Liver (tissue), 9 donors: ENCODE results near the gene SKAP2. TPM values are rescaled to one million over a fixed set of nuclear protein-coding genes. Genes with fewer than 3 reads are reported as not detected.

Source experiments
- DNase-seq: peaks from one replicate; pipeline ENCODE4 v3.0.0-alpha.2; 2017; ENCODE audit warnings: low spot score
- H3K27ac ChIP-seq, 2 donors: one replicate each; pipeline ENCODE4 v1.7.0; 2013; ENCODE audit warnings: inconsistent platforms in 2 of 2, low read length in 2 of 2, control low read depth in 1 of 2, low read depth in 1 of 2, mild to moderate bottlenecking in 1 of 2
- H3K27me3 ChIP-seq, 4 donors: one replicate each; pipeline versions ENCODE4 v1.6.1 to v1.7.0; 2013; ENCODE audit warnings: low read length in 3 of 4, inconsistent platforms in 1 of 4, mild to moderate bottlenecking in 1 of 4, moderate library complexity in 1 of 4; ENCODE audit not compliant: control insufficient read depth in 4 of 4, insufficient read depth in 4 of 4
- H3K36me3 ChIP-seq, 4 donors: one replicate each; pipeline versions ENCODE4 v1.6.1 to v1.7.0; 2013; ENCODE audit warnings: low read length in 3 of 4, mild to moderate bottlenecking in 3 of 4, low read depth in 1 of 4, moderate library complexity in 1 of 4; ENCODE audit not compliant: control insufficient read depth in 4 of 4, insufficient read depth in 3 of 4
- H3K4me1 ChIP-seq, 4 donors: one replicate each; pipeline versions ENCODE4 v1.6.1 to v1.7.0; 2013; ENCODE audit warnings: low read length in 3 of 4, mild to moderate bottlenecking in 3 of 4, moderate library complexity in 1 of 4; ENCODE audit not compliant: control insufficient read depth in 4 of 4, insufficient read depth in 4 of 4
- H3K4me3 ChIP-seq, 3 donors: one replicate each; pipeline versions ENCODE4 v1.6.1 to v1.7.0; 2013; ENCODE audit warnings: low read length in 3 of 3, control low read depth in 1 of 3, low read depth in 1 of 3, mild to moderate bottlenecking in 1 of 3
- H3K9ac ChIP-seq, 2 donors: one replicate each; pipeline ENCODE4 v1.7.0; 2013; ENCODE audit warnings: low read length in 2 of 2, mild to moderate bottlenecking in 2 of 2, moderate library complexity in 2 of 2, control low read depth in 1 of 2, low read depth in 1 of 2
- H3K9me3 ChIP-seq, 4 donors: one replicate each; pipeline versions ENCODE4 v1.6.1 to v1.7.0; 2013; ENCODE audit warnings: low read length in 3 of 4; ENCODE audit not compliant: control insufficient read depth in 4 of 4
- CTCF ChIP-seq: fragments of 150-350 bp; IDR thresholded peaks from 2 replicates; pipeline ENCODE4 v1.5.1; 2017; ENCODE audit warnings: improper control_type of control experiment, low read depth, low read length; ENCODE audit not compliant: missing input control
- EGR1 ChIP-seq, 2 donors: IDR thresholded peaks; 2 replicates each; pipeline ENCODE4 v1.6.1; 2016 to 2018; ENCODE audit warnings: antibody characterized with exemption in 2 of 2, low read depth in 2 of 2
- FOXA2 ChIP-seq: IDR thresholded peaks from 2 replicates; pipeline ENCODE4 v1.6.1; 2016; ENCODE audit warnings: antibody characterized with exemption
- HNF4G ChIP-seq: IDR thresholded peaks from 2 replicates; pipeline ENCODE4 v1.6.1; 2016; ENCODE audit warnings: antibody characterized with exemption
- JUND ChIP-seq, 2 donors: IDR thresholded peaks; 2 replicates each; pipeline ENCODE4 v1.6.1; 2016; ENCODE audit warnings: antibody characterized with exemption in 2 of 2
- MAX ChIP-seq: IDR thresholded peaks from 2 replicates; pipeline ENCODE4 v1.6.1; 2016; ENCODE audit warnings: antibody characterized with exemption
- NR2F2 ChIP-seq: IDR thresholded peaks from 2 replicates; pipeline ENCODE4 v1.6.1; 2016; ENCODE audit warnings: antibody characterized with exemption
- RAD21 ChIP-seq, 2 donors: IDR thresholded peaks; 2 replicates each; pipeline ENCODE4 v1.6.1; 2016; ENCODE audit warnings: antibody characterized with exemption in 2 of 2, mild to moderate bottlenecking in 2 of 2
- REST ChIP-seq: IDR thresholded peaks from 2 replicates; pipeline ENCODE4 v1.6.1; 2016; ENCODE audit warnings: antibody characterized with exemption, mild to moderate bottlenecking
- SP1 ChIP-seq: IDR thresholded peaks from 2 replicates; pipeline ENCODE4 v1.6.1; 2018; ENCODE audit warnings: antibody characterized with exemption, mild to moderate bottlenecking
- TAF1 ChIP-seq: conservative IDR thresholded peaks from 2 replicates; pipeline ENCODE4 v1.6.1; 2016; ENCODE audit warnings: antibody characterized with exemption, mild to moderate bottlenecking
- YY1 ChIP-seq: IDR thresholded peaks from 2 replicates; pipeline ENCODE4 v1.6.1; 2016; ENCODE audit warnings: antibody characterized with exemption, mild to moderate bottlenecking
- WGBS: extraction: QIAGEN DNeasy Blood & Tissue Kit; methylation state at CpG from one replicate; pipeline ENCODE4 v1.1.7; 2013; 5-methylcytosine and 5-hydroxymethylcytosine counted together
- polyA plus RNA-seq, 2 donors: library from polyadenylated mRNA; stranded (reverse) in 1 of 2; unstranded in 1 of 2; fragments of 200-250 nt in 1 of 2; fragments of >200 nt in 1 of 2; fragmentation: Nextera tagmentation in 1 of 2; extraction: Ambion mirVana in 1 of 2; gene quantifications; one replicate each; pipeline versions ENCODE4 v1.2.1 to v1.2.3, GENCODE V29; 2013 to 2015
- total RNA-seq, 2 donors: library from RNA; depleted of rRNA; stranded (reverse); fragments of >200 nt; gene quantifications; one replicate each; pipeline ENCODE4 v1.2.3, GENCODE V29; 2014
- TF ChIP-seq, protein P1 (sequence below): IDR thresholded peaks from 2 replicates; pipeline ENCODE4 v1.6.1; 2016; ENCODE audit warnings: antibody characterized with exemption
- TF ChIP-seq, protein P2 (sequence below): IDR thresholded peaks from 2 replicates; pipeline ENCODE4 v1.6.1; 2016; ENCODE audit warnings: antibody characterized with exemption
- donor health status: healthy.
- donor health status: healthy.
- donor health status: healthy.
- donor health status: healthy.
- donor health status: healthy.

The SKAP2 gene
- total and polyA plus RNA-seq, 4 donors, result 3.4 to 9.2 (median 5.1) TPM

DNA sequence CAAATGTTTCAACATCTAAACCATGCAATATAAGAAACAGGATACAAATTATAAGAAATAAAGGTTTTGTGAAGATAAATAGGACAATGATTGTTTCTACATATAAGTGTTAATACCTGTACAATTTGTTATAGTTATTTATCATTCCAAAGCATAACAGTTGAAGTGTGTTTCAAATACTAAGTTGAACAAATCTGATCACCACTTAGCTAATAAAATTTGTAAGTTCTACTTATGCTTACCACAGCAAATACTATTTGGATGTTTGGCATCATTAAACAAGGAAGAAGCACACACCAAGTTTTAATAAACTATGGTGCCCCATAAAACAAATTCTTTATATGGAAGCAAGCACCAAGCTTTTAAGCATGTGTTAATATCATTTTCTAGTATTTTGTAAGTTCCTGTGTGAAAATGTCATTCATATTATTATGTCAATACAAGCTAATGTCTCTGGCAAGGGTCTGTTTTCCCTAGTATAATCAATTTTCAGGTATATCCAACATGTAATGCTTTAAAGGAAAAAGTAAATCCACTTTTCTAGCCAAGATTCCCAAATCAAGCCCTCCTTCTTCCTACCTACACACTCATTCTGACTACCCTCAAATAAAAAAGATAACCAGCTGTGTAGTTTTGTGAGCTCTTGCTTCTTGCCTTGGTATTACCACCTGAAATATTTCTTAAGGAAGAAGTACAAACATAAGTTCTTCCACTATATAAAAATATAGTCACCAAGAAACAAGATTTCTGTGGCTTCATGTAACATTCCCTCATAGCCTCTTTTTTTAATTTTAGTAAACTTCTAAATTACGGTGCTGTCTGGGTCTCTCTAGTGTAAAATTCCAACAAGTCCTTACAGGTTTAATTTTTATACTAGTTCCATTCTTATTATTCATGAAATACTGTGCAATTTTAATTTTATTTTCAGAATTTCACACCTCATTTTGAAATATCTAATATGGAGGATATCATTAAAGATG, 9.2 kb downstream of the SKAP2 start:
- peaks cover 0 to 3% (median 0%) of the 10 kb centered on the region in 4 donors for H3K4me1 ChIP-seq
- no peaks in the 10 kb centered on the region for H3K9me3 ChIP-seq
- no peak overlapping the region for H3K4me3 ChIP-seq
- 75% methylated on average over 1 of the region's 1 CpG for WGBS
- no peak overlapping the region for H3K9ac ChIP-seq
- no peak for DNase-seq
- no peaks in the 10 kb centered on the region for H3K36me3 ChIP-seq
- H3K27ac ChIP-seq, result no peak overlapping the region
- no peak for TF ChIP-seq YY1
- no peak for TF ChIP-seq CTCF
- no peak for TF ChIP-seq RAD21 (IDR thresholded peaks at IDR 0.05)
- TF ChIP-seq TAF1, result no peak
- TF ChIP-seq, protein P1, sequence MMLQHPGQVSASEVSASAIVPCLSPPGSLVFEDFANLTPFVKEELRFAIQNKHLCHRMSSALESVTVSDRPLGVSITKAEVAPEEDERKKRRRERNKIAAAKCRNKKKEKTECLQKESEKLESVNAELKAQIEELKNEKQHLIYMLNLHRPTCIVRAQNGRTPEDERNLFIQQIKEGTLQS, result no peak
- no peak for TF ChIP-seq JUND (IDR thresholded peaks at IDR 0.05)
- TF ChIP-seq REST, result no peak
- TF ChIP-seq MAX, result no peak
- TF ChIP-seq HNF4G, result no peak
- no peak for TF ChIP-seq NR2F2
- no peak for TF ChIP-seq FOXA2
- TF ChIP-seq SP1, result no peak
- TF ChIP-seq EGR1 (IDR thresholded peaks at IDR 0.05; ENCODE audit: low read depth in 2 of 2), result no peak
- TF ChIP-seq, protein P2, sequence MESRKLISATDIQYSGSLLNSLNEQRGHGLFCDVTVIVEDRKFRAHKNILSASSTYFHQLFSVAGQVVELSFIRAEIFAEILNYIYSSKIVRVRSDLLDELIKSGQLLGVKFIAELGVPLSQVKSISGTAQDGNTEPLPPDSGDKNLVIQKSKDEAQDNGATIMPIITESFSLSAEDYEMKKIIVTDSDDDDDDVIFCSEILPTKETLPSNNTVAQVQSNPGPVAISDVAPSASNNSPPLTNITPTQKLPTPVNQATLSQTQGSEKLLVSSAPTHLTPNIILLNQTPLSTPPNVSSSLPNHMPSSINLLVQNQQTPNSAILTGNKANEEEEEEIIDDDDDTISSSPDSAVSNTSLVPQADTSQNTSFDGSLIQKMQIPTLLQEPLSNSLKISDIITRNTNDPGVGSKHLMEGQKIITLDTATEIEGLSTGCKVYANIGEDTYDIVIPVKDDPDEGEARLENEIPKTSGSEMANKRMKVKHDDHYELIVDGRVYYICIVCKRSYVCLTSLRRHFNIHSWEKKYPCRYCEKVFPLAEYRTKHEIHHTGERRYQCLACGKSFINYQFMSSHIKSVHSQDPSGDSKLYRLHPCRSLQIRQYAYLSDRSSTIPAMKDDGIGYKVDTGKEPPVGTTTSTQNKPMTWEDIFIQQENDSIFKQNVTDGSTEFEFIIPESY, result no peak
- H3K27me3 ChIP-seq, result peaks cover 0 to 8% (median 0%) of the 10 kb centered on the region in 4 donors
